SKM-1 (cell line): ENCODE data around the gene SCAF11.
"Not testable (repeated sequence)": the region's sequence is repeated elsewhere in the genome, so short reads cannot be mapped to it uniquely, and the experiment has no call there.

Source experiments
- DNase-seq: peaks from one replicate; lab custom pipeline; 2025; ENCODE audit not compliant: unreplicated experiment; lab: John Stamatoyannopoulos, UW

Gene SCAF11

GRCh38 chr12:45990468-45991283 lies at the start of gene SCAF11:
SCAF11 (minus strand) TSS chr12:45990574; CDS start chr12:45964167, 26,407 bp downstream.
- peak; percentile 77 for DNase-seq

DNA sequence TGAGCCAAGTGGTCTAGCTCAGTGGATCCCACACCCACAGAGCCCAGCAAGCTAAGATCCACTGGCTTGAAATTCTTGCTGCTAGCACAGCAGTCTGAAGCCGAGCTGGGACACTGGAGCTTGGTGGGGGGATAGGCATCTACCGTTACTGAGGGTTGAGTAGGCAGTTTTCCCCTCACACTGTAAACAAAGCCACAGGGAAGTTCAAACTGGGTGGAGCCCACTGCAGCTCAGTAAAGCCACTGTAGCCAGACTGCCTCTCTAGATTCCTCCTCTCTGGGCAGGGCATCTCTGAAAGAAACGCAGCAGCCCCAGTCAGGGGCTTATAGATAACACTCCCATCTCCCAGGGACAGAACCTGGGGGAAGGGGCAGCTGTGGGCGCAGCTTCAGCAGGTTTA lies 46.7 kb upstream of the SCAF11 start:
- DNase-seq, result not testable (repeated sequence)

DNA sequence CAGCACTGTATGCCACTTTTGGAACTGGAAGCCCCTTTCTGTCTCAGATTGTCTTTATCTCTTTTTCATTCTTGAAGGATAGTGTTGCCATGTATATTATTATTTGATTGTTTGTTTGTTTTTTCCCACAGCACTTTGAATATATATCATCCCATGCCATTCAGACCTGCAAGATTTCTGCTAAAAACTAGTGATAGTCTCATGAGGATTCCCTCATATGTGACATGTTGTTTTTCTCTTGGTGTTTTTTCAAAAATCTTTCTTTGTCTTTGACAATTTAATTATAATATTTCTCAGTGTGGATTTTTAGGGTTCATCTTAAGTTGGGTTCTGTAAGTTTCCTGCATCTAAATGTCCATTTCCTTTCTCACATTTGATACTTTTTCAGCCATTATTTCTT lies 36.8 kb upstream of the SCAF11 start:
- no peak for DNase-seq

GRCh38 chr12:46024099-46024498 lies 33.7 kb upstream of the SCAF11 start:
- no peak for DNase-seq

GRCh38 chr12:46020768-46021167 lies 30.4 kb upstream of the SCAF11 start:
- DNase-seq, result no peak

DNA sequence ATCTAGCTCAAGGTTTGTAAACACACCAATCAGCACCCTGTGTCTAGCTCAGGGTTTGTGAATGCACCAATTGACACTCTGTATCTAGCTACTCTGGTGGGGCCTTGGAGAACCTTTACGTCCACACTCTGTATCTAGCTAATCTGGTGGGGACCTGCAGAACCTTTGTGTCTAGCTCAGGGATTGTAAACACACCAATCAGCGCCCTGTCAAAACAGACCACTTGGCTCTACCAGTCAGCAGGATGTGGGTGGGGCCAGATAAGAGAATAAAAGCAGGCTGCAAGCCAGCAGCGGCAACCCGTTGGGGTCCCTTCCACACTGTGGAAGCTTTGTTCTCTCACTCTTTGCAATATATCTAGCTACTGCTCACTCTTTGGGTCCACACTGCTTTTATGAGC lies 28.3 kb upstream of the SCAF11 start:
- DNase-seq, result not testable (repeated sequence)

DNA sequence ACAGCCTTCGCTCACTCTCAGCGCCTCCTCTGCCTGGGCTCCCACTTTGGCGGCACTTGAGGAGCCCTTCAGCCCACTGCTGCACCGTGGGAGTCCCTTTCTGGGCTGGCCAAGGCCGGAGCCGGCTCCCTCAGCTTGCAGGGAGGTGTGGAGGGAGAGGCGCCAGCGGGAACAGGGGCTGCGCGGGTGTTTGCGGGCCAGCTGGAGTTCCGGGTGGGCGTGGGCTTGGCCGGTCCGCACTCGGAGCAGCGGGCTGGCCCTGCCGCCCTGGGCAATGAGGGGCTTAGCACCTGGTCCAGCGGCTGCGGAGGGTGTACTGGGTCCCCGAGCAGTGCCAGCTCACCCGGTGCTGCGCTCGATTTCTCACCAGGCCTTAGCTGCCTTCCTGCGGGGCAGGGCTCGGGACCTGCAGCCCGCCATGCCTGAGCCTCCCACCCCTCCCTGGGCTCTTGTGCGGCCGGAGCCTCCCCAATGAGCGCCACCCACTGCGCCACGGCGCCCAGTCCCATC lies 27.5 kb upstream of the SCAF11 start:
- not testable (repeated sequence) for DNase-seq

DNA sequence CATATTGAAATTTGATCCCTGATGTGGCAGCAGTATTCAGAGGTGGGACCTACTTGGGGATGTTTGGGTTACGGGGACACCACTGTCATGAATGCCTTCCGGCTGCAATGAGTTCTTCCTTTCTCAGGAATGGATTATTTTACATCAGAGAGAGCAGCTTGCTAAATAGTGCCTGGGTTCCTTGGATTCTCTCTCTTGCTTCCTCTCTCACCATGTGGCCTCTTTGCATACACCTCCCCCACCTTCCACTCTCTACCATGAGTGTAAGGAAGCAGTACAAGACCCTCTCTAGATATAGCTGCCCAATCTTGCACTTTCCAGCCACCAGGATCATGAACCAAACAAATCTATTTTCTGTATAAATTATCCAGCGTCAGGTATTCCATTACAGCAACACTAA lies 15.4 kb upstream of the SCAF11 start:
- DNase-seq, result no peak

GRCh38 chr12:46005151-46005797 lies 14.9 kb upstream of the SCAF11 start:
- no peak for DNase-seq

DNA sequence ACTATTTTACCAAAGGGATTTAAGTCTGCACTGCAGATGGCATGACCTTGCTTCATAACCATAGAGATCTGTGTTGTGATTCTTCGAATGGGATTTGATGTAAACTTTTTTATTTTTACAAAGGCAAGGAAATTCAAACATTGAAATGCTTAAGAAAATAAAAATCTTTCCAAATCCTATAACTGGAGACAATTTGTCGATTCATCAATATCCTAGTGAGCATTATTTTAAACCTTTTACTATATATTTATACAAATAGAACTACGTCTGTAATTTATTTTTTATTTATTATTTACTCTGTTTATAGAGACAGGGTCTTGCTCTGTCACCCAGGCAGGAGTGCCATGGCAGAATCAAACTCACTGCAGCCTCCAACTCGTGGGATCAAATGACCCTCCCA lies 14.3 kb upstream of the SCAF11 start:
- DNase-seq, result no peak

GRCh38 chr12:46000076-46000475 lies 9.7 kb upstream of the SCAF11 start:
- not testable (repeated sequence) for DNase-seq

DNA sequence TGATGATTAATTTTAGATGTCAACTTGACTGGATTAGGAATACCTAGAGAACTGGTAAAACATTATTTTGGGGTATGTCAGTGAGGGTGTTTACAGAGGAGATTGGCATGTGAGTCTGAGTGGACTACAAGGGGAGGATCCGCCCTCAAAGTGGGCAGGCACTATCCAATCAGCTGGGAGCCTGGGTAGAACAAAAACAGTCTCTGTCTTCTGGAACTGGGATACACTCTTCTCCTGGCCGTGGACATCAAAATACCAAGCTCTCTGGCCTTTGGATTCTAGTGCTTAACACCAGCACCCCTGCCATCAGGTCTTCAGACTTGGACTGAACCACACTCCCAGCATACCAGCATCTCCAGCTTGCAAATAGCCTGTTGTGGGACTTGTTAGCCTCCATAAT lies 4.4 kb upstream of the SCAF11 start:
- DNase-seq, result no peak

DNA sequence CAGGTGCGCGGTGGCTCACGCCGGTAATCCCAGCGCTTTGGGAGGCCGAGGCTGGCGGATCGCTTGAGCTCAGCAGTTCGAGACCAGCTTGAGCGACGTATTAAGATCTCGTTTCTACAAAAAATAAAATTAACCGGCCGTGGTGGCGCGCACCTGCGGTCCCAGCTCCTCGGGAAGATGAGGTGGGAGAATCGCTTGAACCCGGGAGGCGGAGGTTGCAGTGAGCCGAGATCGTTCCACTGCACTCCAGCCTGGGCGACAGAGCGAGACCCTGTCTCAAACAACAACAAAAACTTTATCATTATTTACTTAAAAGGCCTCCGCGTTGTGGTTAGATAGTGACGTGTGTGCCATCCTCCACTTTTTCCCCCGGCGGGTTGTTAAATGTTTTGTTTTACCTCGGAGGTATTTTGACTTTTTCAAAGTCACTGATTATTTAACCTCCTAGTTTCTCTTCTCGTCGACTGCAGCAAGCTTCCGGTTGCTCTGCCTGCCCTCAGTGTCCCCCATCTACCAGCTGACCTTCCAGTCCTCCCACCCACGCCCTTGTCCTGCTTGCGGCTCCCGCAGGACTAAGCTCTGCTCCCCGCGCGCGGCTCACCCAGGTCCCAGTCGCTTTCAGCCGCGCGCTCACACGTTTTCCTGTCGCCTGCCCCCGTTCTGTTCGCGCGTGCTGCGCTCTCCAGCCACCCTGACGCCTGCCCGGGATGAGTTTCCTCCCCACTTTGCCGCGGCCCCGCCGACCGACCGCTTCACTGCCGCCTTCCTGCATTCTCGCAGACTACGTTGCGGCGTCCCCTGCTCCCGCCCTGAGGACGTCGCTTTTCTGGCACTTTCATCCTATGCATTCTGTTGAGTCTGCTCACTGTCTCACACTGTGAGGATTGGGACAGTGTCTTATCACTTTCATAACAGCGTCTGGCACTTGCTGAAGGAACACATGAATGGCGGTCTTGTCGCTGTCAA lies 1.2 kb upstream of the SCAF11 start:
- DNase-seq, result peak; percentile 43

DNA sequence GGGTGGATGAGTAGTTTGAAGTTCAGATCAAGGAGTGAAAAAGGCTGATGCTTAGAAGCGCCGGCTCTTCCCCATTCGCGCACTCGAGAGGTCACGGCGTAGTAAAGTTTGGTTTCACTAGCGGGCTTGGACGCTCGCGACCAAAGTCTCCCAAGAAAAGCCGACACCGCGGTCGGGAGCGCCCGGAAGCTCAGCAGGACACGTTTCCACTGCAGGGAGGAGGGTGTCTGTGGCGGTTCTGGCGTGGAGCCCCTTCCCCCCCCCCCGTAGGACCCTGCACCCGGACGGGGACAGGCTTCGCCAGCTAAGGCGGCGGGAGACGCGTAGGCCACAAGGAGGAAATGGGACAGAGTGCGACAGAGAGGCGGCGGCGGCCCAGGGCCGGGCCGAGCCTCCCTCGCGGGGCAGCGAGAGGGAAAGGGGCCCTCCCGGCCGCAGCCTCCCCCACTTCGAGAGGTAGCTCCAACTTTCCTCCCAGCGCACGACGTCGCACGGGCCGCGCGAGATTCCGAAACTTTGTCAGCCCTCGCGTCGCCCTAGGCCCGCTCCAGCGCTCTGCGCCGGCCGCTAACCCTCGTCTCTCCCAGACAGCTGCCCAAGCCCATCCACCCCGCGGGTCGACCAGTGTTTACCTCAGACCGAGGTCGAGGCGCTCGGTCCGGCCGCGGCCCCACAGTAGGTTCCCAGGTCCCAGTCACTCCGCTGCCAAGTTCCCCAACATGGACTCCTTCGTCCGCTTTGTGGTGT lies 480 bp downstream of the SCAF11 start:
- DNase-seq, result no peak

GRCh38 chr12:45989287-45989686 lies 1.1 kb downstream of the SCAF11 start:
- DNase-seq, result no peak

DNA sequence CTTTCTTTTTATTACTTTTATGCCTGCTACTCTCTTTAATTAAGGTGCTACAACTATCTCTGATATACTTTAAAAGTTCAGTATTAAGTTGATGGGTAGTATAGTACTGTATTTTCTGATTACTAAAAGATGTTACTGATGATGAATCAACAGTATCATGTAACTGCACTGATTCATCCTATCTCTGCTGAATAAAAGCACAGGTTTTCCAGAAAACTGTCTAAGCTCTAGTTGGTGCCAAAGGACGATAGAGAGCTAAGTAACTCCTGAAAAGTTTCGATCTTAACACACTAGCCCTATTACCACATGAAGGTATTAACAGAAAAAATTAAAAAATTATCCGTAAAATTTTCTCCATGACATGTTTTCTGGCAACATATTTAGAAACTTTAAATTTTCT lies 2.1 kb downstream of the SCAF11 start:
- DNase-seq, result no peak

DNA sequence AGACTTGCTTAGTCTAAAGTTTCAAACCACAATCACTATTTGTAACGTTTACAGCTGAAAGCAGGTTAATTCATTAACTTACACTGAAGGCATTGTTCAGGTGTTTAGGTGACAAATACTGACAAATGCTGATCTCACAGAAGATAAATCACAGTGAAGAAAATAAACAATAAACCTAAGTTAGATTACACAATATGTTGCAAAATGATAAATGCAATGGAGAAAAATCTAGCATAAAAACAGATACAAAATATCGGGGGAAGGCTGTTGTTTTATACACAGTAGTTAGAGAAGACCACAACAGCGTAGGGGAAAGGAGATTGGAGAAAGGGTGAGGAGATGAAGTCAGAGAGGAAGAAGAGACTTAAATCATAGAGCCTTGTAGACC lies 3.0 kb downstream of the SCAF11 start:
- DNase-seq, result no peak

DNA sequence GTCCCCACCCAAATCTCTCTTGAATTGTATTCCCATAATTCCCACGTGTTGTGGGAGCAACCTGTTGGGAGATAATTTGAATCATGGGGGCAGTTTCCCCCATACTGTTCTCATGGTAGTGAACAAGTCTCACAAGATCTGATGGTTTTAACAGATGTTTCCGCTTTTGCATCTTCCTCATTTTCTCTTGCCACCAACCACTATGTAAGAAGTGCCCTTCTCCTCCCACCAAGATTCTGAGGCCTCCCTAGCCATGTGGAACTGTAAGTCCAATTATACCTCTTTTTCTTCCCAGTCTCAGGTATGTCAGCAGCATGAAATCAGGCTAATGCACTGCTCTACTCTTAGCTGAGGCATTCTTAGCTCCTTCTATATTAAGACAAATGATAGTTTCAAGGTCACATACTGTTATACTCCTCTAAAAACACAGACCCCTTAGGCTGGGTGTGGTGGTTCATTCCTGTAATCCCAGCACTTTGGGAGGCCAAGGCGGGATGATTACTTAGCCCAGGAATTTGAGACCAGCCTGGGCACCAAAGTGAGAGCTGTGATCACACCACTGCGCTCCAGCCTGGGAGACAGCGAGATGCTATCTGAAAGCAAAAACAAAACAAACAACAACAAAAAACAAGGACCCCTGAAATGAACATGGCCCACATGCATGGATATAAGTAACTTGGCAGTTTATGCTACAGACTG lies 3.6 kb downstream of the SCAF11 start:
- DNase-seq, result peak; percentile 34

- no peak for DNase-seq
These were observed 9.1 kb downstream of the SCAF11 start for GRCh38 chr12:45981075-45981837.
